ENCODE results near the gene CNOT1.
A peak's percentile ranks its signal among the peaks of the same experiment; 100 is the strongest.
"Not testable (repeated sequence)": the region's sequence is repeated elsewhere in the genome, so short reads cannot be mapped to it uniquely, and the experiment has no call there.

CNOT1 gene

GRCh38 chr16:58503863-58504688, 125.5 kb downstream of the CNOT1 start:
- no peak for DNase-seq (ENCODE audit: low read depth in 3 of 3, low spot score in 1 of 3)

- no peak for DNase-seq (ENCODE audit: low read depth in 3 of 3, low spot score in 1 of 3)
These were observed 126.3 kb downstream of the CNOT1 start for GRCh38 chr16:58503166-58503862.

GRCh38 chr16:58502217-58502921, 127.3 kb downstream of the CNOT1 start:
- DNase-seq (ENCODE audit: low read depth in 3 of 3, low spot score in 1 of 3) = no peak

- peak in 1 of 3 donors; percentile 39 for DNase-seq (ENCODE audit: low read depth in 3 of 3, low spot score in 1 of 3)
These were observed 128.1 kb downstream of the CNOT1 start for GRCh38 chr16:58501242-58502131.

GRCh38 chr16:58500430-58501241, 129.0 kb downstream of the CNOT1 start:
- no peak for DNase-seq (ENCODE audit: low read depth in 3 of 3, low spot score in 1 of 3)

GRCh38 chr16:58499615-58500351, 129.8 kb downstream of the CNOT1 start, which contains the start of gene NDRG4:
Gene NDRG4, plus strand, starts transcription at chr16:58500143. Its CDS starts 106 bp downstream, at chr16:58500249.
- no peak for DNase-seq (ENCODE audit: low read depth in 3 of 3, low spot score in 1 of 3)

GRCh38 chr16:58499092-58499511, 130.5 kb downstream of the CNOT1 start:
- no peak for DNase-seq (ENCODE audit: low read depth in 3 of 3, low spot score in 1 of 3)

GRCh38 chr16:58498341-58499091, 131.1 kb downstream of the CNOT1 start:
- DNase-seq (ENCODE audit: low read depth in 3 of 3, low spot score in 1 of 3) = no peak

GRCh38 chr16:58497935-58498334, 131.7 kb downstream of the CNOT1 start:
- no peak for DNase-seq (ENCODE audit: low read depth in 3 of 3, low spot score in 1 of 3)

GRCh38 chr16:58497468-58497867, 132.2 kb downstream of the CNOT1 start:
- DNase-seq (ENCODE audit: low read depth in 3 of 3, low spot score in 1 of 3) = no peak

GRCh38 chr16:58495521-58496331, 133.9 kb downstream of the CNOT1 start:
- no peak for DNase-seq (ENCODE audit: low read depth in 3 of 3, low spot score in 1 of 3)

- peak in 1 of 3 donors; percentile 24 for DNase-seq (ENCODE audit: low read depth in 3 of 3, low spot score in 1 of 3)
These were observed 134.6 kb downstream of the CNOT1 start for GRCh38 chr16:58494981-58495520.

- DNase-seq (ENCODE audit: low read depth in 3 of 3, low spot score in 1 of 3) = no peak
These were observed 135.7 kb downstream of the CNOT1 start for GRCh38 chr16:58493756-58494431.

- DNase-seq (ENCODE audit: low read depth in 3 of 3, low spot score in 1 of 3) = no peak
These were observed 136.9 kb downstream of the CNOT1 start for GRCh38 chr16:58492735-58493134.

GRCh38 chr16:58492066-58492465, 137.6 kb downstream of the CNOT1 start:
- no peak for DNase-seq (ENCODE audit: low read depth in 3 of 3, low spot score in 1 of 3)

GRCh38 chr16:58490539-58490938, 139.1 kb downstream of the CNOT1 start:
- not testable (repeated sequence) for DNase-seq (ENCODE audit: low read depth in 3 of 3, low spot score in 1 of 3)

GRCh38 chr16:58490065-58490464, 139.6 kb downstream of the CNOT1 start:
- DNase-seq (ENCODE audit: low read depth in 3 of 3, low spot score in 1 of 3) = no peak
